Skeletal muscle satellite cell (primary cell): ENCODE measurements around the gene ATP6V1C2.

Experiments used
- H3K27me3 ChIP-seq: 2 replicates; pipeline ENCODE4 v1.7.0; 2013; ENCODE audit warnings: low read length; ENCODE audit not compliant: control insufficient read depth, insufficient read depth
- H3K36me3 ChIP-seq: 2 replicates; pipeline ENCODE4 v1.7.0; 2013; ENCODE audit warnings: mild to moderate bottlenecking, control low read depth, low read length; ENCODE audit not compliant: insufficient read depth
- H3K4me1 ChIP-seq: 2 replicates; pipeline ENCODE4 v1.7.0; 2013; ENCODE audit warnings: low read length; ENCODE audit not compliant: control insufficient read depth, insufficient read depth
- H3K4me2 ChIP-seq: 2 replicates; pipeline ENCODE4 v1.7.0; 2013; ENCODE audit warnings: mild to moderate bottlenecking, low read length
- H3K4me3 ChIP-seq: 2 replicates; pipeline ENCODE4 v1.7.0; 2013; ENCODE audit warnings: low read length
- H3K9ac ChIP-seq: 2 replicates; pipeline ENCODE4 v1.7.0; 2013; ENCODE audit warnings: mild to moderate bottlenecking, low read depth, low read length, moderate library complexity
- H3K9me3 ChIP-seq: replicated peaks from 2 replicates; pipeline ENCODE4 v1.7.0; 2013; ENCODE audit warnings: mild to moderate bottlenecking, control low read depth, low read length

Gene ATP6V1C2

GRCh38 chr2:10760794-10761504, 39.5 kb downstream of the ATP6V1C2 start:
- Histone ChIP-seq H3K9me3 (no peaks in the 10 kb centered on the region), H3K4me2 (no peak overlapping the region), H3K4me1 (peaks cover 3% of the 10 kb centered on the region), H3K36me3 (no peaks in the 10 kb centered on the region), H3K9ac (no peak overlapping the region), H3K27me3 (peaks cover 35% of the 10 kb centered on the region), H3K4me3 (no peak overlapping the region)

GRCh38 chr2:10761591-10761990, 40.2 kb downstream of the ATP6V1C2 start:
- Histone ChIP-seq H3K4me1 (peaks cover 3% of the 10 kb centered on the region), H3K36me3 (no peaks in the 10 kb centered on the region), H3K27me3 (peaks cover 35% of the 10 kb centered on the region), H3K9ac (no peak overlapping the region), H3K4me3 (no peak overlapping the region), H3K9me3 (no peaks in the 10 kb centered on the region), H3K4me2 (no peak overlapping the region)

GRCh38 chr2:10762651-10763460, 41.4 kb downstream of the ATP6V1C2 start:
- H3K9me3 ChIP-seq: no peaks in the 10 kb centered on the region
- H3K9ac ChIP-seq: no peak overlapping the region
- H3K4me3 ChIP-seq: no peak overlapping the region
- peaks cover 3% of the 10 kb centered on the region for H3K4me1 ChIP-seq
- no peaks in the 10 kb centered on the region for H3K36me3 ChIP-seq
- peaks cover 29% of the 10 kb centered on the region for H3K27me3 ChIP-seq
- peak overlapping the region; percentile 31 for H3K4me2 ChIP-seq

GRCh38 chr2:10763461-10763800, 42.0 kb downstream of the ATP6V1C2 start:
- H3K4me2 ChIP-seq: no peak overlapping the region
- H3K4me1 ChIP-seq: peaks cover 9% of the 10 kb centered on the region
- peaks cover 33% of the 10 kb centered on the region for H3K27me3 ChIP-seq
- no peak overlapping the region for H3K9ac ChIP-seq
- H3K36me3 ChIP-seq: no peaks in the 10 kb centered on the region
- no peak overlapping the region for H3K4me3 ChIP-seq
- H3K9me3 ChIP-seq: no peaks in the 10 kb centered on the region

GRCh38 chr2:10764096-10764785, 42.8 kb downstream of the ATP6V1C2 start:
- H3K4me1 ChIP-seq: peaks cover 9% of the 10 kb centered on the region
- peaks cover 39% of the 10 kb centered on the region for H3K27me3 ChIP-seq
- no peaks in the 10 kb centered on the region for H3K36me3 ChIP-seq
- H3K9ac ChIP-seq: no peak overlapping the region
- H3K9me3 ChIP-seq: no peaks in the 10 kb centered on the region
- no peak overlapping the region for H3K4me2 ChIP-seq
- H3K4me3 ChIP-seq: no peak overlapping the region

- Histone ChIP-seq H3K27me3 (peaks cover 39% of the 10 kb centered on the region), H3K4me3 (no peak overlapping the region), H3K4me1 (peaks cover 9% of the 10 kb centered on the region), H3K9ac (no peak overlapping the region), H3K9me3 (no peaks in the 10 kb centered on the region), H3K4me2 (no peak overlapping the region), H3K36me3 (no peaks in the 10 kb centered on the region)
Observed at GRCh38 chr2:10764896-10765295, 43.5 kb downstream of the ATP6V1C2 start.

GRCh38 chr2:10765461-10765860, 44.0 kb downstream of the ATP6V1C2 start:
- Histone ChIP-seq H3K4me3 (no peak overlapping the region), H3K9ac (no peak overlapping the region), H3K9me3 (no peaks in the 10 kb centered on the region), H3K36me3 (no peaks in the 10 kb centered on the region), H3K27me3 (peaks cover 35% of the 10 kb centered on the region), H3K4me1 (peaks cover 9% of the 10 kb centered on the region), H3K4me2 (no peak overlapping the region)

- no peak overlapping the region for H3K9ac ChIP-seq
- no peak overlapping the region for H3K4me2 ChIP-seq
- no peaks in the 10 kb centered on the region for H3K9me3 ChIP-seq
- no peak overlapping the region for H3K4me3 ChIP-seq
- peaks cover 35% of the 10 kb centered on the region for H3K27me3 ChIP-seq
- no peaks in the 10 kb centered on the region for H3K36me3 ChIP-seq
- peaks cover 9% of the 10 kb centered on the region for H3K4me1 ChIP-seq
Observed at GRCh38 chr2:10765914-10766313, 44.5 kb downstream of the ATP6V1C2 start.

GRCh38 chr2:10768063-10768507, 46.7 kb downstream of the ATP6V1C2 start:
- H3K9me3 ChIP-seq: no peaks in the 10 kb centered on the region
- H3K27me3 ChIP-seq: peaks cover 36% of the 10 kb centered on the region
- H3K4me3 ChIP-seq: no peak overlapping the region

GRCh38 chr2:10770956-10771750, 49.7 kb downstream of the ATP6V1C2 start:
- Histone ChIP-seq H3K9me3 (no peaks in the 10 kb centered on the region), H3K9ac (no peak overlapping the region), H3K36me3 (no peaks in the 10 kb centered on the region), H3K27me3 (peaks cover 25% of the 10 kb centered on the region), H3K4me2 (no peak overlapping the region), H3K4me1 (peaks cover 6% of the 10 kb centered on the region), H3K4me3 (no peak overlapping the region)

More at GRCh38 chr2:10768063-10768507, 46.7 kb downstream of the ATP6V1C2 start:
- H3K4me2 ChIP-seq: peak overlapping the region; percentile 62
- no peaks in the 10 kb centered on the region for H3K36me3 ChIP-seq
- H3K9ac ChIP-seq: no peak overlapping the region
- H3K4me1 ChIP-seq: peaks cover 6% of the 10 kb centered on the region

GRCh38 chr2:10771786-10772185, 50.4 kb downstream of the ATP6V1C2 start:
- peaks cover 25% of the 10 kb centered on the region for H3K27me3 ChIP-seq
- H3K4me1 ChIP-seq: peaks cover 6% of the 10 kb centered on the region
- H3K4me3 ChIP-seq: no peak overlapping the region
- no peaks in the 10 kb centered on the region for H3K9me3 ChIP-seq
- no peak overlapping the region for H3K9ac ChIP-seq
- no peaks in the 10 kb centered on the region for H3K36me3 ChIP-seq
- H3K4me2 ChIP-seq: no peak overlapping the region
